Adrenal gland (tissue), 12 donors: ENCODE measurements around the gene CNTN4. TPM values are rescaled to one million over a fixed set of nuclear protein-coding genes. Genes with fewer than 3 reads are reported as not detected.

ENCODE experiments used
- DNase-seq, 7 donors: peaks; one replicate each; pipeline ENCODE4 v3.0.0-alpha.2; 2019 to 2020
- H3K27ac ChIP-seq, 5 donors: fragments of 200-600 bp; sonication (generic) in 4 of 5; 1 replicate in 3 of 5; 2 replicates in 2 of 5; pipeline versions ENCODE4 v1.5.1 to v1.8.0; 2016 to 2020; ENCODE audit warnings: mild to moderate bottlenecking in 1 of 5
- H3K27me3 ChIP-seq: fragments of 200-600 bp; 2 replicates; pipeline ENCODE4 v1.8.0; 2021
- H3K36me3 ChIP-seq, 2 donors: fragments of 200-600 bp; replicated peaks in 1 of 2; 1 replicate in 1 of 2; 2 replicates in 1 of 2; pipeline versions ENCODE4 v1.5.1 to v1.8.0; 2018 to 2022
- H3K4me1 ChIP-seq, 2 donors: fragments of 200-600 bp; replicated peaks in 1 of 2; 1 replicate in 1 of 2; 2 replicates in 1 of 2; pipeline versions ENCODE4 v1.5.1 to v1.8.0; 2018 to 2021
- H3K4me3 ChIP-seq, 4 donors: fragments of 200-600 bp; sonication (generic) in 3 of 4; one replicate each; pipeline ENCODE4 v1.5.1; 2016 to 2018
- H3K9me3 ChIP-seq, 3 donors: fragments of 200-600 bp; sonication (generic) in 1 of 3; replicated peaks in 1 of 3; 1 replicate in 2 of 3; 2 replicates in 1 of 3; pipeline versions ENCODE4 v1.5.1 to v1.8.0; 2016 to 2021
- CTCF ChIP-seq, 6 experiments: fragments of 450-650 bp in 4 of 6; fragments of 200-600 bp in 2 of 6; sonication (generic) in 1 of 6; IDR thresholded peaks; 1 replicate in 5 of 6; 2 replicates in 1 of 6; pipeline versions ENCODE4 v1.5.1 to v1.8.0; 2016 to 2021; ENCODE audit warnings: antibody characterized with exemption in 6 of 6, mild to moderate bottlenecking in 2 of 6, moderate library complexity in 1 of 6
- POLR2A ChIP-seq, 2 donors: fragments of 450-650 bp; IDR thresholded peaks; one replicate each; pipeline ENCODE4 v1.6.1; 2017; ENCODE audit warnings: antibody characterized with exemption in 2 of 2, mild to moderate bottlenecking in 2 of 2, moderate library complexity in 1 of 2
- WGBS, 4 donors: extraction: QIAGEN DNeasy Blood & Tissue Kit in 2 of 4; methylation state at CpG; one replicate each; pipeline versions ENCODE4 v1.1.5 to v1.1.7; 2013 to 2017; 5-methylcytosine and 5-hydroxymethylcytosine counted together
- intact Hi-C, 2 donors: fragments of 100-400 bp; cut with DNase I; formaldehyde crosslinking; loops; one replicate each; pipeline versions ENCODE4 v1.14.1 to v1.15.0; 2022 to 2023
- polyA plus RNA-seq, 3 donors: library from polyadenylated mRNA; stranded (reverse); fragments of 200-250 nt in 2 of 3; fragments of 350-450 nt in 1 of 3; fragmentation: Illumina TruSeq in 1 of 3; extraction: RNeasy Lipid Tissue Mini Kit (QIAGEN cat#74804) in 1 of 3; gene quantifications; one replicate each; pipeline ENCODE4 v1.2.3, GENCODE V29; 2013 to 2014
- total RNA-seq, 9 donors: library from RNA; depleted of rRNA in 4 of 9; stranded (reverse); fragments of >200 nt in 4 of 9; fragments of 120-200 nt in 1 of 9; fragmentation: NEBNext Ultra II Directional in 1 of 9; extraction: Animal tissue kit (Norgen Biotek cat#: 25700) in 1 of 9; gene quantifications; one replicate each; pipeline versions ENCODE4 v1.1.0 to v1.2.4, GENCODE V29; 2013 to 2023
- donor health status: healthy with polysubstance abuse.
- donor health status: Bipolar disorder and iron deficiency.
- donor health status: DM: yes; HTN: yes; CAD: no.
- donor health status: DM: no; HTN: no; CAD: no.
- donor health status: DM: no; HTN: no; CAD: no.
- donor health status: DM: yes; HTN: yes; CAD: no.

Gene CNTN4
- total and polyA plus RNA-seq, 12 donors, result 0.17 to 9.2 (median 1.6) TPM

- H3K9me3 ChIP-seq, result no peaks in the 10 kb centered on the region
- WGBS, 4 donors, result 38 to 64% (median 51%) methylated on average over 2 of the region's 2 CpGs
- intact Hi-C loops, result no loop called here
- H3K4me3 ChIP-seq, result no peak overlapping the region
- no peaks in the 10 kb centered on the region for H3K27me3 ChIP-seq
- H3K4me1 ChIP-seq, result no peaks in the 10 kb centered on the region
- H3K27ac ChIP-seq, result no peak overlapping the region
- DNase-seq, result no peak
- TF ChIP-seq CTCF (IDR thresholded peaks at IDR 0.05) (no peak), POLR2A (IDR thresholded peaks at IDR 0.05) (no peak)
- H3K36me3 ChIP-seq, result no peaks in the 10 kb centered on the region
Measured at GRCh38 chr3:2947536-2947935, 848.9 kb downstream of the CNTN4 start.

- intact Hi-C loops, result no loop called here
Measured at GRCh38 chr3:2948882-2949281, 850.2 kb downstream of the CNTN4 start.

GRCh38 chr3:2950159-2950558, 851.5 kb downstream of the CNTN4 start:
- DNase-seq, result no peak
- no peak for TF ChIP-seq POLR2A (IDR thresholded peaks at IDR 0.05)
- no peak for TF ChIP-seq CTCF (IDR thresholded peaks at IDR 0.05)
- Histone ChIP-seq H3K27me3 (no peaks in the 10 kb centered on the region), H3K4me3 (no peak overlapping the region), H3K4me1 (no peaks in the 10 kb centered on the region), H3K36me3 (no peaks in the 10 kb centered on the region), H3K9me3 (no peaks in the 10 kb centered on the region), H3K27ac (no peak overlapping the region)
- intact Hi-C loops, result no loop called here
- 67 to 77% (median 76%) methylated on average over 2 of the region's 2 CpGs for WGBS, 4 donors

More at GRCh38 chr3:2948882-2949281, 850.2 kb downstream of the CNTN4 start:
- Histone ChIP-seq H3K4me1 (no peaks in the 10 kb centered on the region), H3K27ac (no peak overlapping the region), H3K9me3 (no peaks in the 10 kb centered on the region), H3K4me3 (no peak overlapping the region), H3K27me3 (no peaks in the 10 kb centered on the region), H3K36me3 (no peaks in the 10 kb centered on the region)
- no peak for DNase-seq
- TF ChIP-seq POLR2A (IDR thresholded peaks at IDR 0.05) (no peak), CTCF (IDR thresholded peaks at IDR 0.05) (no peak)
- WGBS, 4 donors, result 77 to 90% (median 88%) methylated on average over 1 of the region's 1 CpG

GRCh38 chr3:2957115-2957514, 858.4 kb downstream of the CNTN4 start:
- intact Hi-C loops, result no loop called here
- Histone ChIP-seq H3K4me1 (no peaks in the 10 kb centered on the region), H3K27ac (no peak overlapping the region), H3K9me3 (no peaks in the 10 kb centered on the region), H3K36me3 (no peaks in the 10 kb centered on the region), H3K4me3 (no peak overlapping the region), H3K27me3 (no peaks in the 10 kb centered on the region)
- 61 to 74% (median 72%) methylated on average over 3 of the region's 3 CpGs for WGBS, 4 donors
- no peak for DNase-seq
- TF ChIP-seq CTCF (IDR thresholded peaks at IDR 0.05), result no peak
- no peak for TF ChIP-seq POLR2A (IDR thresholded peaks at IDR 0.05)
